ENCODE measurements around the gene TRO. TPM values are rescaled to one million over a fixed set of nuclear protein-coding genes. Genes with fewer than 3 reads are reported as not detected.
A peak's percentile ranks its signal among the peaks of the same experiment; 100 is the strongest.

TRO gene
- total and polyA plus RNA-seq, 2 of the 13 experiments (the other 11 are each of a cell fraction or from before 2014, with no cell fraction given), result 13.8 to 25.4 TPM

GRCh38 chrX:54891573-54891972 lies 29.1 kb upstream of the TRO start (continued):
- TF ChIP-seq ZNF704 (CRISPR knock-in tag; IDR thresholded peaks at IDR 0.05; ENCODE audit: borderline replicate concordance) (no peak), NBN (conservative IDR thresholded peaks at IDR 0.05) (no peak), ZFAT (CRISPR knock-in tag; conservative IDR thresholded peaks at IDR 0.05) (no peak), CTCF (CRISPR knock-in tag; IDR thresholded peaks at IDR 0.05) (peak; percentile 65), RAD21 (CRISPR knock-in tag; IDR thresholded peaks at IDR 0.05) (peak; percentile 63; the same call in 1 of the 2 replicates), HOXD1 (CRISPR knock-in tag; IDR thresholded peaks at IDR 0.05) (no peak), ZNF552 (CRISPR knock-in tag; IDR thresholded peaks at IDR 0.05; ENCODE audit: borderline replicate concordance) (no peak), SP5 (CRISPR knock-in tag; IDR thresholded peaks at IDR 0.05; ENCODE audit: borderline replicate concordance, low read depth) (no peak)

GRCh38 chrX:54894159-54894558 lies 26.5 kb upstream of the TRO start:
- no peak for DNase-seq (ENCODE audit: low spot score)
- no TSS peak for BruUV-seq (replicated peaks)
- ATAC-seq, result no peak
- ChIA-PET CTCF (ENCODE audit: low intra/inter-chr PET ratio, low total read pairs) (no interaction called here), POLR2A (no interaction called here)
- intact Hi-C loops (cut with micrococcal nuclease; ENCODE audit: unreplicated experiment), result no loop called here
- Histone ChIP-seq H3K36me3 (replicated peaks in 1 of 2; ENCODE audit: control insufficient read depth in 1 of 2, insufficient read depth in 2 of 2, low read length in 2 of 2) (no peaks in the 10 kb centered on the region), H3K9me3 (ENCODE audit: low read length) (no peaks in the 10 kb centered on the region), H3K79me2 (ENCODE audit: insufficient read depth, low read length) (no peaks in the 10 kb centered on the region), H3K4me3 (replicated peaks in 1 of 3; ENCODE audit: insufficient read depth in 1 of 3, low read depth in 2 of 3, low read length in 3 of 3) (no peak overlapping the region), H3K27me3 (ENCODE audit: control insufficient read depth in 1 of 2, insufficient read depth in 2 of 2, low read length in 2 of 2) (no peaks in the 10 kb centered on the region), H2AFZ (ENCODE audit: low read length) (no peak overlapping the region), H4K20me1 (ENCODE audit: insufficient read depth, low read length) (no peaks in the 10 kb centered on the region), H3K4me2 (ENCODE audit: low read depth, low read length) (no peak overlapping the region), H3K9ac (ENCODE audit: insufficient read depth, low read depth, low read length) (no peak overlapping the region), H3K4me1 (ENCODE audit: insufficient read depth, low read length) (no peaks in the 10 kb centered on the region), H3K27ac (ENCODE audit: extremely low read length, insufficient read depth, low read length) (no peak overlapping the region)
- no peak for FAIRE-seq
- TF ChIP-seq GZF1 (CRISPR knock-in tag; IDR thresholded peaks at IDR 0.05), result no peak
- no peak for TF ChIP-seq ZNF251 (CRISPR knock-in tag; IDR thresholded peaks at IDR 0.05)
- no peak for TF ChIP-seq ZSCAN22 (CRISPR knock-in tag; IDR thresholded peaks at IDR 0.05)
- no peak for TF ChIP-seq CREB3 (CRISPR knock-in tag; IDR thresholded peaks at IDR 0.05)
- WGBS (ENCODE audit: low lambda C conversion rate), result no CpG with 5 or more reads among the region's 1 CpG
- in situ Hi-C loops (cut with HindIII; ENCODE audit: extremely low pct_ligation_motif_present, low pct_unique_long_range_greater_than_20kb), result no loop called here

All from HepG2 (cell line).